MM.1S (cell line): ENCODE data around the gene ABCA3.

ENCODE experiments used
- EZH2 ChIP-seq: fragments of 300-600 bp; sonication (generic); optimal IDR thresholded peaks from 2 replicates; pipeline ENCODE3; 2017; ENCODE audit warnings: low read depth, mild to moderate bottlenecking, antibody characterized with exemption, low read length, mixed read lengths
- EZH2phosphoT487 ChIP-seq: fragments of 300-600 bp; sonication (generic); IDR thresholded peaks from 2 replicates; pipeline ENCODE4 v1.6.1; 2018; ENCODE audit warnings: antibody characterized with exemption, low read length
- TF ChIP-seq, protein P1 (sequence below): fragments of 300-600 bp; sonication (generic); IDR thresholded peaks from 2 replicates; pipeline ENCODE4 v1.5.1; 2016; ENCODE audit warnings: antibody characterized with exemption, low read length, mixed read lengths

- TF ChIP-seq, protein P1, sequence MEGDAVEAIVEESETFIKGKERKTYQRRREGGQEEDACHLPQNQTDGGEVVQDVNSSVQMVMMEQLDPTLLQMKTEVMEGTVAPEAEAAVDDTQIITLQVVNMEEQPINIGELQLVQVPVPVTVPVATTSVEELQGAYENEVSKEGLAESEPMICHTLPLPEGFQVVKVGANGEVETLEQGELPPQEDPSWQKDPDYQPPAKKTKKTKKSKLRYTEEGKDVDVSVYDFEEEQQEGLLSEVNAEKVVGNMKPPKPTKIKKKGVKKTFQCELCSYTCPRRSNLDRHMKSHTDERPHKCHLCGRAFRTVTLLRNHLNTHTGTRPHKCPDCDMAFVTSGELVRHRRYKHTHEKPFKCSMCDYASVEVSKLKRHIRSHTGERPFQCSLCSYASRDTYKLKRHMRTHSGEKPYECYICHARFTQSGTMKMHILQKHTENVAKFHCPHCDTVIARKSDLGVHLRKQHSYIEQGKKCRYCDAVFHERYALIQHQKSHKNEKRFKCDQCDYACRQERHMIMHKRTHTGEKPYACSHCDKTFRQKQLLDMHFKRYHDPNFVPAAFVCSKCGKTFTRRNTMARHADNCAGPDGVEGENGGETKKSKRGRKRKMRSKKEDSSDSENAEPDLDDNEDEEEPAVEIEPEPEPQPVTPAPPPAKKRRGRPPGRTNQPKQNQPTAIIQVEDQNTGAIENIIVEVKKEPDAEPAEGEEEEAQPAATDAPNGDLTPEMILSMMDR = no peak
- TF ChIP-seq EZH2 = no peak
- TF ChIP-seq EZH2phosphoT487 = no peak
These were observed 725 bp downstream of the ABCA3 start for GRCh38 chr16:2339521-2340484.
